Memory B cell (primary cell): ENCODE measurements around the gene DIP2C.

Source experiments
- ATAC-seq: fragments of 150-1000 bp; cut with Tn5 transposase; 2 replicates; pipeline ENCODE4 v1.10.0; 2021; ENCODE audit warnings: low read depth, mild to moderate bottlenecking, moderate library complexity
- DNase-seq, 2 donors: peaks; one replicate each; pipeline ENCODE4 v3.0.0; 2022; ENCODE audit warnings: low spot score in 2 of 2
- H3K27ac Mint-ChIP-seq: one replicate; pipeline ENCODE4 v1.8.0; 2022; ENCODE audit warnings: mild to moderate bottlenecking, moderate library complexity, mixed read lengths
- H3K27me3 Mint-ChIP-seq: one replicate; pipeline ENCODE4 v1.8.0; 2022; ENCODE audit warnings: mixed read lengths
- H3K36me3 Mint-ChIP-seq: one replicate; pipeline ENCODE4 v1.8.0; 2022; ENCODE audit warnings: mild to moderate bottlenecking, mixed read lengths
- H3K4me1 Mint-ChIP-seq: one replicate; pipeline ENCODE4 v1.8.0; 2022; ENCODE audit warnings: mixed read lengths
- H3K4me3 Mint-ChIP-seq: one replicate; pipeline ENCODE4 v1.8.0; 2022; ENCODE audit warnings: mild to moderate bottlenecking, moderate library complexity, mixed read lengths
- H3K9me3 Mint-ChIP-seq: one replicate; pipeline ENCODE4 v1.8.0; 2022; ENCODE audit warnings: mixed read lengths

The DIP2C gene

GRCh38 chr10:378930-379704, 310.4 kb downstream of the DIP2C start:
- peaks cover 3% of the 10 kb centered on the region for H3K27me3 Mint-ChIP-seq
- peaks cover 11% of the 10 kb centered on the region for H3K36me3 Mint-ChIP-seq
- no peak overlapping the region for H3K4me3 Mint-ChIP-seq
- no peak overlapping the region for H3K27ac Mint-ChIP-seq
- no peak for ATAC-seq
- peaks cover 3% of the 10 kb centered on the region for H3K9me3 Mint-ChIP-seq
- no peak for DNase-seq
- peaks cover 2% of the 10 kb centered on the region for H3K4me1 Mint-ChIP-seq

DNA sequence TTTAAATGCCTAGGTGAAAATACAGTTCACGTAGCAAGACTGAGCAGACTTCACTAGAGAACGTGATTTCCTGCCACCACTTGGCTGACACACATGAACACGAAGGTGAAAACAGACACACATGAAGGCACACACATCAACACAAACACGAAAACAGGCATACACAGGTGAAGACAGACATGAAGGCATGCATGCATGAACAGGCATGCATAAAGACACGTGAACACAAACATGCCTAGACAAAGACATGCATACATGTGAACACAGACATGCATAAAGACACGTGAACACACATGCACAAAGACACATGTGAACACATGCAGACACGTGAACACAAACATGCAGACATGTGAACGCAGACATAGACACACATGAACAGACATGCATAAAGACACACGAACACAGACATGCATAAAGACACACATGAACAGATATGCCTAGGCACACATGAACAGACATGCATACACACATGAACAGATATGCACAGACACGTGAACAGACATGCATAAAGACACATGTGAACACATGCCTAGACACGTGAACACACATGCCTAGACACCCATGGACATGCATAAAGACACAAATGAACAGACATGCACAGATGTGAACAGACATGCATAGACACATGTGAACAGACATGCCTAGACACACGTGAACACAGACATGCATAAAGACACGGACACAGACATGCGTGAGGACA, 311.1 kb downstream of the DIP2C start:
- peaks cover 3% of the 10 kb centered on the region for H3K27me3 Mint-ChIP-seq
- no peak overlapping the region for H3K4me3 Mint-ChIP-seq
- no peak for DNase-seq
- H3K27ac Mint-ChIP-seq, result no peak overlapping the region
- H3K36me3 Mint-ChIP-seq, result peaks cover 9% of the 10 kb centered on the region
- peaks cover 3% of the 10 kb centered on the region for H3K9me3 Mint-ChIP-seq
- no peak for ATAC-seq
- peaks cover 2% of the 10 kb centered on the region for H3K4me1 Mint-ChIP-seq

DNA sequence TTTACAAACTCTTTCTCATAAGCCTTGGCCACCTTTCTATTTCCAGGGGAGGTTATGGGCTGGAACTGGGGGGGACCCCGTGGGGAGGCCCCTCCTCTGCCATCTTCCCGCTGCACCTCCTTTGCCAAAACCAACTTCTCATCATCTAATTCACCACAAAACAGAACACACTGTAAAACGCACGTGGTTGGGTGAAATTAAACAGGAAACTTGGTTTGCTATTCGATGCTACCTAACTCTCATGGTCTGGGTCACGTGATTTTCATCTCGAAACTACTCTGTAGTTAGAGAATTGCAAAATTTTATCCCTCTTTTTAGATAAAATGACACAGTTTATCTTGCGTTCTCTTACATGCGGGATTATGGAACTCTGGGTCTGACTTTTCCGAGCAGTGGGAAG, 312.2 kb downstream of the DIP2C start:
- peaks cover 3% of the 10 kb centered on the region for H3K27me3 Mint-ChIP-seq
- peaks cover 3% of the 10 kb centered on the region for H3K9me3 Mint-ChIP-seq
- ATAC-seq (no peak), DNase-seq (no peak)
- H3K4me1 Mint-ChIP-seq, result peaks cover 2% of the 10 kb centered on the region
- peaks cover 8% of the 10 kb centered on the region for H3K36me3 Mint-ChIP-seq
- H3K4me3 Mint-ChIP-seq, result no peak overlapping the region
- H3K27ac Mint-ChIP-seq, result no peak overlapping the region

GRCh38 chr10:375815-376505, 313.5 kb downstream of the DIP2C start:
- H3K36me3 Mint-ChIP-seq, result peaks cover 3% of the 10 kb centered on the region
- H3K4me1 Mint-ChIP-seq, result no peaks in the 10 kb centered on the region
- H3K9me3 Mint-ChIP-seq, result no peaks in the 10 kb centered on the region
- ATAC-seq (no peak), DNase-seq (no peak)
- no peak overlapping the region for H3K4me3 Mint-ChIP-seq
- no peak overlapping the region for H3K27ac Mint-ChIP-seq
- H3K27me3 Mint-ChIP-seq, result peaks cover 1% of the 10 kb centered on the region

DNA sequence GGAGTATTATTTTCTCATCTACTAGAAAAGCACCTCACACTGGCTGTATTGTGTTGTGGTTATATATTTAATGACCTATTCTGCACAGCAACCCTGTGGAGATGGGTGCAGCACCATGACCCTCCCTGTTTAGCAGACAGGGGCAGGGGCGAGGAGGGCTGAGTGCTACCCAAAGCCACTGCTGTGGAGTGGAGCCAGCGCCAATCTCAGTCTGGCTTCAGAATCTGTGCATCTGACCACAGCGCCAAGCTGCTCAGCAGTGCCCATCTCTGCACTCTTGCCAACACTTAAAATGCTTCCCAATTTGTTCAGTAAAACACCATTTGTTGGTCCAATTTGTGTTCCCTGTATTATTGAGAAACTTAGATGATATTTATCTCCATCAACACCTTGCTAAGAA, 315.1 kb downstream of the DIP2C start:
- H3K36me3 Mint-ChIP-seq, result peaks cover 3% of the 10 kb centered on the region
- no peak overlapping the region for H3K4me3 Mint-ChIP-seq
- peaks cover 3% of the 10 kb centered on the region for H3K27me3 Mint-ChIP-seq
- no peak for DNase-seq
- H3K27ac Mint-ChIP-seq, result no peak overlapping the region
- H3K9me3 Mint-ChIP-seq, result no peaks in the 10 kb centered on the region
- no peak for ATAC-seq
- H3K4me1 Mint-ChIP-seq, result no peaks in the 10 kb centered on the region

DNA sequence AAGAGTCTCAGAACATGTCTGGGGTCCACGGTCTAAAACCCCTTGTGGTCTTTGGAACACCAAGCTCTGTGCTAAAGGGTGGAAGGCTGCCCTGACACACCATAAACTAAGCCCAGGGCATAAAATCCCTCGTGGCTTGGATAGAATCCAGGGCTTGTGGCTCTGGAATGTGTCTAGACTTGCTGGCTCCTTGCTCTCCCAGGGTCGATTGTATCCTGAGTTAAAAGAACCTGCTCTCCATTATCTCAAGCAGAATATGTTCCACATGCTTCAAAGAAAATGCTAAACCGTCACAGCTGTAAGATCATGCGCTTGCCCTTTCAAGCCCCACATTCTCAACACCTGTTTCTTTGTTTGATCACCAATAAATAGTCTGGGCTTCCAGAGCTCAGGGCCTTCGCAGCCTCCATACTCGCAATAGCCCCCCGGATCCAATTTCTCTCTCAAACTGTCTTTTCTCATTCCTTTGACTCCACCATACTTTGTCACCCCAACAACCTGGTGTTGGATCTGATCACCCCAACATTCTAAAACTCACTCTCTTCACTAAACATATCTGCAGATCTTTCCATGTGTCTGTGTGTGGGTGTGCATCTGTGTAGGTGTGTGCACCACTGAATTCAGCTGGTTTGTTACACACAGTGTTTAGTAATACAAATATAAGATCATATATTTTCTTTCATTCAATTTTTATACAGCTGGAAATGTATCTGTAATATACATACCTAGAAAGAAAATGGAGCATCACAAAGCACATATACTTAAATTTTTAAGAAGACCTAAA, 315.8 kb downstream of the DIP2C start:
- peaks cover 3% of the 10 kb centered on the region for H3K27me3 Mint-ChIP-seq
- H3K9me3 Mint-ChIP-seq, result no peaks in the 10 kb centered on the region
- no peak overlapping the region for H3K27ac Mint-ChIP-seq
- no peak overlapping the region for H3K4me3 Mint-ChIP-seq
- H3K4me1 Mint-ChIP-seq, result no peaks in the 10 kb centered on the region
- no peak for DNase-seq
- H3K36me3 Mint-ChIP-seq, result peaks cover 3% of the 10 kb centered on the region
- ATAC-seq, result no peak

DNA sequence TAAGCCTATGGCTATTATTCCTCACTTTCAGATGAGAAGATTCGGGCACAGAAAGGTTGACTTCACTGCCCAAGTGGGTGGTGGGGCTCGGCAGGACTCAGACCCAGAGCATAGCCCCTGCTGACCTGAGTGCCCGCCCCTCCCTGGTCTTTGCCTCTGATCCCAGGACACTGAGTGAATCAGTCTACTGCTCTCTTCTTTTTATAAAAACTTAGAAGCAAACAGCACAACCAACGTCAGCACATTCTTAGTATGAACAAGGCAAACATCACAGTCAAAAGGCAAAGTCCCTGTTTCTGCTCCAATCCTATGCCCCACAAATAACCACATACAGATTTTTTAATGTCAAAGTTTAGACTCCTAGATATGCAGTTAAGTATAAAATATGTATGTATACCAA, 316.5 kb downstream of the DIP2C start:
- no peak for ATAC-seq
- Mint-ChIP-seq H3K27ac (no peak overlapping the region), H3K4me1 (no peaks in the 10 kb centered on the region), H3K36me3 (peaks cover 3% of the 10 kb centered on the region), H3K9me3 (no peaks in the 10 kb centered on the region), H3K4me3 (no peak overlapping the region), H3K27me3 (peaks cover 3% of the 10 kb centered on the region)
- DNase-seq, result no peak

DNA sequence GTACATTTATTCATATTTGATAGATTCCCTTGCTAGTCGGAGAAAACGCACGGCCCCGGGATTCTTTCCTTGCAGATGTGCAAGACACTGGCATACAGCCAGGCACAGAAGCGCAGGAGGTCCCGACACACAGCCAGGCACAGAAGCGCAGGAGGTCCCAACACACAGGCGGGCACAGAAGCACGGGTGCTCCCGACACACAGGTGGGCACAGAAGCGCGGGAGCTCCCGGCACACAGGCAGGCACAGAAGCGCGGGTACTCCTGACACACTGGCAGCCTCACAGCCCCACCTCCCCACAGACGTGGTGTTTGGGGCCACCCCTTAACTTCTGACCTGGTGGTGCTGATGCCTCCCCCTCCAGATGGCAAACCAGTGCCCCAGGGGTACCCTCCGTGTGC, 316.9 kb downstream of the DIP2C start:
- Mint-ChIP-seq H3K36me3 (peaks cover 3% of the 10 kb centered on the region), H3K4me1 (no peaks in the 10 kb centered on the region), H3K27me3 (peaks cover 3% of the 10 kb centered on the region), H3K9me3 (no peaks in the 10 kb centered on the region), H3K27ac (no peak overlapping the region), H3K4me3 (no peak overlapping the region)
- ATAC-seq, result no peak
- no peak for DNase-seq

GRCh38 chr10:371515-371914, 318.0 kb downstream of the DIP2C start:
- H3K36me3 Mint-ChIP-seq, result peaks cover 3% of the 10 kb centered on the region
- H3K4me1 Mint-ChIP-seq, result peaks cover 3% of the 10 kb centered on the region
- no peaks in the 10 kb centered on the region for H3K9me3 Mint-ChIP-seq
- H3K27me3 Mint-ChIP-seq, result peaks cover 3% of the 10 kb centered on the region
- H3K27ac Mint-ChIP-seq, result no peak overlapping the region
- no peak overlapping the region for H3K4me3 Mint-ChIP-seq
- ATAC-seq, result no peak
- no peak for DNase-seq

GRCh38 chr10:370449-370825, 319.0 kb downstream of the DIP2C start:
- H3K27ac Mint-ChIP-seq, result no peak overlapping the region
- H3K9me3 Mint-ChIP-seq, result no peaks in the 10 kb centered on the region
- H3K4me3 Mint-ChIP-seq, result no peak overlapping the region
- DNase-seq (no peak), ATAC-seq (no peak)
- H3K27me3 Mint-ChIP-seq, result peaks cover 3% of the 10 kb centered on the region
- peaks cover 3% of the 10 kb centered on the region for H3K36me3 Mint-ChIP-seq
- peaks cover 7% of the 10 kb centered on the region for H3K4me1 Mint-ChIP-seq

GRCh38 chr10:369684-370448, 319.6 kb downstream of the DIP2C start:
- Mint-ChIP-seq H3K9me3 (no peaks in the 10 kb centered on the region), H3K36me3 (no peaks in the 10 kb centered on the region), H3K27me3 (peaks cover 3% of the 10 kb centered on the region), H3K27ac (no peak overlapping the region), H3K4me1 (peaks cover 7% of the 10 kb centered on the region), H3K4me3 (no peak overlapping the region)
- ATAC-seq (no peak), DNase-seq (no peak)

DNA sequence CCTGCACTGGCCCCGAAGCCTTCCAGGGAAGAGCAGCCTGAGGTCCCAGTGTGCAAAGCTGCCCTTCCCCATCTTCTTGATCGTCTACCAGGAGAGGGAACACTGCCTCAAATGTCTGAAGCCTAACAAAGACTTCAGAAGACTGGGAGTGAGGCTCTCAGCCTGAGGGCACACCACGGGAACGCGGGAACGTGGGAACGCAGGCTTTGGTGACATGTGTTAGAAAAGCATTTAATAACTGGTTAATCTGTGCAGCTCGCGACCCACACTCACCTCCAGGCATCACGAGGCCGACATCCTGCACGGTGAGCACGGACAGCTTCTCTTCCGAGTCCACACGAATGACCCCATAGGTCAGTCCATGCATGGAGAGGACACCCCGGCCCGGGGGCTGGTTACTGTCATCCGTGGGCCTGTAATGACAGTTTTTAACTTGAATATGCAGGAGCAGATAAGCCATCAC, 320.2 kb downstream of the DIP2C start:
- H3K4me1 Mint-ChIP-seq, result peaks cover 7% of the 10 kb centered on the region
- H3K9me3 Mint-ChIP-seq, result no peaks in the 10 kb centered on the region
- H3K27ac Mint-ChIP-seq, result no peak overlapping the region
- DNase-seq (no peak), ATAC-seq (no peak)
- peaks cover 3% of the 10 kb centered on the region for H3K27me3 Mint-ChIP-seq
- H3K36me3 Mint-ChIP-seq, result no peaks in the 10 kb centered on the region
- no peak overlapping the region for H3K4me3 Mint-ChIP-seq

GRCh38 chr10:368579-369220, 320.8 kb downstream of the DIP2C start:
- no peak overlapping the region for H3K4me3 Mint-ChIP-seq
- H3K27ac Mint-ChIP-seq, result no peak overlapping the region
- H3K36me3 Mint-ChIP-seq, result no peaks in the 10 kb centered on the region
- DNase-seq (no peak), ATAC-seq (no peak)
- peaks cover 3% of the 10 kb centered on the region for H3K27me3 Mint-ChIP-seq
- peaks cover 7% of the 10 kb centered on the region for H3K4me1 Mint-ChIP-seq
- H3K9me3 Mint-ChIP-seq, result no peaks in the 10 kb centered on the region
